K562 (cell line): ENCODE measurements around the gene SPANXB1. TPM values are rescaled to one million over a fixed set of nuclear protein-coding genes. Genes with fewer than 3 reads are reported as not detected.

Experiments
- ATAC-seq: fragments of 200-7000 bp; cut with Tn5 transposase; 3 replicates; pipeline ENCODE4 v1.9.1; 2020; ENCODE audit warnings: moderate library complexity
- BruUV-seq: library from RNA; stranded (reverse); fragments of 400-500 nt; replicated peaks from 2 replicates; lab custom pipeline; 2021; lab: Mats Ljungman, UMichigan
- CTCF ChIA-PET: fragments of 300-600 bp; formaldehyde crosslinking; extraction: SDS; loops from one replicate; lab custom pipeline; 2021; ENCODE audit warnings: low intra/inter-chr PET ratio; lab: Yijun Ruan, JAX
- POLR2A ChIA-PET: fragments of 300-600, 350-650 bp; sonication (Branson Sonifier 250); formaldehyde crosslinking; extraction: SDS; loops from one replicate; lab custom pipeline; 2021; ENCODE audit warnings: antibody characterized with exemption, inconsistent platforms; lab: Yijun Ruan, JAX
- DNase-seq, 4 experiments: peaks; one replicate each; pipeline versions ENCODE4 v3.0.0 to v3.0.0-alpha.2; 2011 to 2018; ENCODE audit warnings: low spot score in 3 of 4, mixed read lengths in 3 of 4; ENCODE audit errors: extremely low read depth in 1 of 4
- FAIRE-seq: peaks from 2 replicates; lab custom pipeline; 2011; peaks lifted over from hg19 to GRCh38; lab: Jason Lieb, UNC
- H2AFZ ChIP-seq: 2 replicates; pipeline ENCODE4 v1.6.0; 2011; ENCODE audit warnings: low read depth, low read length, control low read depth, inconsistent platforms
- H3K27ac ChIP-seq: fragments of 200-600 bp; 3 replicates; pipeline ENCODE4 v1.8.0; 2011; ENCODE audit warnings: low read depth, mild to moderate bottlenecking, control low read depth, inconsistent platforms, low read length, moderate library complexity, mixed read lengths; ENCODE audit errors: extremely low read depth
- H3K27me3 ChIP-seq, 2 experiments: fragments of 300-600 bp in 1 of 2; 2 replicates in 1 of 2; 3 replicates in 1 of 2; pipeline versions ENCODE4 v1.6.0 to v1.8.0; 2011; ENCODE audit warnings: inconsistent platforms in 2 of 2, low read length in 2 of 2, mild to moderate bottlenecking in 1 of 2, mixed read lengths in 1 of 2, moderate library complexity in 1 of 2; ENCODE audit not compliant: control insufficient read depth in 2 of 2, insufficient read depth in 2 of 2
- H3K36me3 ChIP-seq: fragments of 300-600 bp; 3 replicates; pipeline ENCODE4 v1.8.0; 2011; ENCODE audit warnings: mild to moderate bottlenecking, low read length, inconsistent platforms; ENCODE audit not compliant: control insufficient read depth, insufficient read depth
- H3K4me1 ChIP-seq, 2 experiments: fragments of 200-600 bp in 1 of 2; replicated peaks in 1 of 2; 2 replicates in 1 of 2; 3 replicates in 1 of 2; pipeline versions ENCODE4 v1.5.1 to v1.8.0; 2011; ENCODE audit warnings: inconsistent platforms in 2 of 2, low read length in 2 of 2, mild to moderate bottlenecking in 1 of 2, mixed read lengths in 1 of 2, moderate library complexity in 1 of 2; ENCODE audit not compliant: control insufficient read depth in 2 of 2, insufficient read depth in 2 of 2
- H3K4me2 ChIP-seq: 2 replicates; pipeline ENCODE4 v1.6.1; 2011; ENCODE audit warnings: low read length, control low read depth, inconsistent platforms, mixed read lengths; ENCODE audit not compliant: insufficient read depth
- H3K4me3 ChIP-seq: fragments of 200-600 bp; sonication (generic), shearing (Covaris generic); 2 replicates; pipeline ENCODE4 v1.5.1; 2016; ENCODE audit warnings: control low read depth, inconsistent platforms
- H3K79me2 ChIP-seq: fragments of 200-600 bp; 3 replicates; pipeline ENCODE4 v1.8.0; 2011; ENCODE audit warnings: low read length, inconsistent platforms; ENCODE audit not compliant: control insufficient read depth, insufficient read depth
- H3K9ac ChIP-seq, 2 experiments: 2 replicates each; pipeline versions ENCODE4 v1.6.0 to v1.6.1; 2011; ENCODE audit warnings: low read depth in 2 of 2, low read length in 2 of 2, control low read depth in 1 of 2, inconsistent platforms in 1 of 2, mild to moderate bottlenecking in 1 of 2, mixed read lengths in 1 of 2; ENCODE audit not compliant: insufficient read depth in 1 of 2
- H3K9me1 ChIP-seq: one replicate; pipeline ENCODE4 v1.6.0; 2011; ENCODE audit warnings: inconsistent platforms, mild to moderate bottlenecking, low read length, moderate library complexity; ENCODE audit not compliant: control insufficient read depth, insufficient read depth
- H3K9me3 ChIP-seq: replicated peaks from 2 replicates; pipeline ENCODE4 v1.5.1; 2011; ENCODE audit warnings: low read depth, low read length, inconsistent platforms; ENCODE audit not compliant: control insufficient read depth, insufficient read depth
- H4K20me1 ChIP-seq: replicated peaks from 2 replicates; pipeline ENCODE4 v1.6.1; 2011; ENCODE audit warnings: low read length, inconsistent platforms, mixed read lengths; ENCODE audit not compliant: control insufficient read depth, insufficient read depth
- CC2D1A ChIP-seq: fragments of 450-650 bp; IDR thresholded peaks from 2 replicates; pipeline ENCODE4 v1.6.1; 2017; ENCODE audit warnings: mild to moderate bottlenecking
- ESRRB ChIP-seq: fragments of 250-450 bp; sonication (Bioruptor Pico); IDR thresholded peaks from 2 replicates; pipeline ENCODE4 v1.5.0; 2020; ENCODE audit warnings: mild to moderate bottlenecking, moderate library complexity, borderline replicate concordance
- IRF2 ChIP-seq: sonication (generic); formaldehyde crosslinking; IDR thresholded peaks from 2 replicates; pipeline ENCODE4 v1.8.1; 2022; ENCODE audit warnings: mild to moderate bottlenecking, missing genetic modification reagents
- MCM5 ChIP-seq: fragments of 450-650 bp; IDR thresholded peaks from 2 replicates; pipeline ENCODE4 v1.6.1; 2016; ENCODE audit warnings: low read depth
- PML ChIP-seq: IDR thresholded peaks from 2 replicates; pipeline ENCODE4 v1.6.1; 2012; ENCODE audit warnings: low read length, inconsistent platforms
- RFX5 ChIP-seq: IDR thresholded peaks from 2 replicates; pipeline ENCODE4 v1.6.1; 2011; ENCODE audit warnings: low read depth, mild to moderate bottlenecking, improper control_type of control experiment, low read length
- SMARCA4 ChIP-seq: fragments of 450-650 bp; IDR thresholded peaks from 2 replicates; pipeline ENCODE4 v1.6.1; 2016
- ZNF224 ChIP-seq: sonication (generic); formaldehyde crosslinking; IDR thresholded peaks from 2 replicates; pipeline ENCODE4 v1.8.0; 2022; ENCODE audit warnings: mild to moderate bottlenecking, missing genetic modification reagents
- ZNF57 ChIP-seq: fragments of 450-650 bp; formaldehyde crosslinking; IDR thresholded peaks from 2 replicates; pipeline ENCODE4 v1.4.0; 2020; ENCODE audit warnings: mild to moderate bottlenecking, moderate library complexity
- ZNF830 ChIP-seq: fragments of 250-450 bp; sonication (Bioruptor Pico); IDR thresholded peaks from 2 replicates; pipeline ENCODE4 v1.5.0; 2021; ENCODE audit warnings: mild to moderate bottlenecking
- WGBS: fragments of 100-300 bp; shearing (Covaris generic); methylation state at CpG from one replicate; pipeline ENCODE4 v1.1.6; 2016; ENCODE audit warnings: low coverage, mixed read lengths; ENCODE audit not compliant: insufficient coverage; ENCODE audit errors: missing lambda C conversion rate; 5-methylcytosine and 5-hydroxymethylcytosine counted together
- in situ Hi-C: fragments of 300-500 bp; cut with MboI; formaldehyde crosslinking; loops from 4 replicates; pipeline ENCODE4 v1.15.0; 2018; ENCODE audit warnings: inconsistent platforms, mixed read lengths
- intact Hi-C: fragments of 100-400 bp; cut with micrococcal nuclease; formaldehyde crosslinking; loops from 2 replicates; pipeline ENCODE4 v1.14.2; 2022
- polyA plus RNA-seq, 8 experiments: library from polyadenylated mRNA; depleted of rRNA in 4 of 8; stranded (reverse) in 5 of 8; unstranded in 3 of 8; fragments of >200 nt; fragmentation: Nextera tagmentation in 2 of 8; fragmentation: Illumina TruSeq in 1 of 8; extraction: Ambion mirVana in 2 of 8; extraction: Trizol in 1 of 8; gene quantifications; 2 replicates each; pipeline versions ENCODE4 v1.2.1 to v1.2.3, GENCODE V29; 2011 to 2014; ENCODE audit warnings: inconsistent platforms in 1 of 8, missing spikeins in 1 of 8
- total RNA-seq, 7 experiments: library from RNA; depleted of rRNA in 6 of 7; stranded (reverse); fragments of >200 nt in 6 of 7; fragmentation: Illumina TruSeq in 2 of 7; extraction: Trizol in 2 of 7; gene quantifications; 2 replicates each; pipeline versions ENCODE4 v1.2.1 to v1.2.3, GENCODE V29; 2011 to 2021; ENCODE audit warnings: low replicate concordance in 1 of 7
- TF ChIP-seq, protein P1 (sequence below): fragments of 250-450 bp; sonication (Bioruptor Pico); IDR thresholded peaks from 2 replicates; pipeline ENCODE4 v1.8.0; 2021; ENCODE audit warnings: moderate library complexity, mild to moderate bottlenecking, inconsistent platforms
- TF ChIP-seq, protein P2 (sequence below): fragments of 250-450 bp; sonication (Bioruptor Pico); IDR thresholded peaks from 2 replicates; pipeline ENCODE4 v1.5.0; 2021
- TF ChIP-seq, protein P3 (sequence below): sonication (generic); formaldehyde crosslinking; IDR thresholded peaks from 2 replicates; pipeline ENCODE4 v1.8.0; 2023; ENCODE audit warnings: missing genetic modification reagents, mild to moderate bottlenecking, borderline replicate concordance
- TF ChIP-seq, protein P4 (sequence below): fragments of 250-450 bp; sonication (Bioruptor Pico); IDR thresholded peaks from 2 replicates; pipeline ENCODE4 v1.4.0; 2020; ENCODE audit warnings: mild to moderate bottlenecking, moderate library complexity, borderline replicate concordance

The SPANXB1 gene
- total and polyA plus RNA-seq, 9 of the 15 experiments (the other 6 are each of a cell fraction or from before 2014, with no cell fraction given) = 0.70 to 1.1 (median 0.84) TPM; not detected in 5

DNA sequence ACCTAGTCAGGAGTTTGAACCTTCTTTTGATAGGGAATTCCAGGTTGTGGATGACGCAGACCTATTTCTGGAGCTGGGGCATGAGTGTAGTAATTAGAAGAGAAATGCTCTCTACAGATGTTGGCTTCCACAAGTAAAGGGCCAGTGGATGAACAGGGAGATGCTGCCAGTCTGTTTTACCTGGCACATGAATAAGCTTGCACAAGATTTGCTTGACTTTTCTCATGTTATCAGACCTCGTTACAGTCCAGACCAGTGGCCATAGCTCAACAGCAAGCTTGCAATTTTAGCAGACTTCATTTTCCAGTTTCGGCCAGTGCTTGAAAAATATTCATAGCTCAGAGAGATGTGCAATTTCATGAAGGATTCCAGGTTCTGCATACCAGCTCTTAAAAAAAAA is 26.9 kb upstream of the SPANXB1 start:
- H4K20me1 ChIP-seq = no peaks in the 10 kb centered on the region
- DNase-seq = no peak
- H2AFZ ChIP-seq = no peak overlapping the region
- H3K36me3 ChIP-seq = no peaks in the 10 kb centered on the region
- H3K9ac ChIP-seq = no peak overlapping the region
- no peaks in the 10 kb centered on the region for H3K79me2 ChIP-seq
- CTCF ChIA-PET = no interaction called here
- intact Hi-C loops = no loop called here
- no peak for ATAC-seq
- in situ Hi-C loops = no loop called here
- no peak for FAIRE-seq
- no peak overlapping the region for H3K4me3 ChIP-seq
- no peaks in the 10 kb centered on the region for H3K9me1 ChIP-seq
- H3K27me3 ChIP-seq = no peaks in the 10 kb centered on the region
- no TSS peak for BruUV-seq
- POLR2A ChIA-PET = no interaction called here
- H3K4me1 ChIP-seq = no peaks in the 10 kb centered on the region
- no peak overlapping the region for H3K27ac ChIP-seq
- H3K9me3 ChIP-seq = no peaks in the 10 kb centered on the region
- WGBS = 0% methylated on average over 3 of the region's 3 CpGs
- H3K4me2 ChIP-seq = no peak overlapping the region
- no peak for TF ChIP-seq ESRRB (CRISPR knock-in tag)
- no peak for TF ChIP-seq IRF2 (CRISPR knock-in tag)
- TF ChIP-seq, protein P1, sequence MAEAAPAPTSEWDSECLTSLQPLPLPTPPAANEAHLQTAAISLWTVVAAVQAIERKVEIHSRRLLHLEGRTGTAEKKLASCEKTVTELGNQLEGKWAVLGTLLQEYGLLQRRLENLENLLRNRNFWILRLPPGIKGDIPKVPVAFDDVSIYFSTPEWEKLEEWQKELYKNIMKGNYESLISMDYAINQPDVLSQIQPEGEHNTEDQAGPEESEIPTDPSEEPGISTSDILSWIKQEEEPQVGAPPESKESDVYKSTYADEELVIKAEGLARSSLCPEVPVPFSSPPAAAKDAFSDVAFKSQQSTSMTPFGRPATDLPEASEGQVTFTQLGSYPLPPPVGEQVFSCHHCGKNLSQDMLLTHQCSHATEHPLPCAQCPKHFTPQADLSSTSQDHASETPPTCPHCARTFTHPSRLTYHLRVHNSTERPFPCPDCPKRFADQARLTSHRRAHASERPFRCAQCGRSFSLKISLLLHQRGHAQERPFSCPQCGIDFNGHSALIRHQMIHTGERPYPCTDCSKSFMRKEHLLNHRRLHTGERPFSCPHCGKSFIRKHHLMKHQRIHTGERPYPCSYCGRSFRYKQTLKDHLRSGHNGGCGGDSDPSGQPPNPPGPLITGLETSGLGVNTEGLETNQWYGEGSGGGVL (CRISPR knock-in tag) = no peak
- TF ChIP-seq PML = no peak
- TF ChIP-seq ZNF57 (CRISPR knock-in tag) = no peak
- TF ChIP-seq, protein P2, sequence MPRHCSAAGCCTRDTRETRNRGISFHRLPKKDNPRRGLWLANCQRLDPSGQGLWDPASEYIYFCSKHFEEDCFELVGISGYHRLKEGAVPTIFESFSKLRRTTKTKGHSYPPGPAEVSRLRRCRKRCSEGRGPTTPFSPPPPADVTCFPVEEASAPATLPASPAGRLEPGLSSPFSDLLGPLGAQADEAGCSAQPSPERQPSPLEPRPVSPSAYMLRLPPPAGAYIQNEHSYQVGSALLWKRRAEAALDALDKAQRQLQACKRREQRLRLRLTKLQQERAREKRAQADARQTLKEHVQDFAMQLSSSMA = no peak
- TF ChIP-seq, protein P3, sequence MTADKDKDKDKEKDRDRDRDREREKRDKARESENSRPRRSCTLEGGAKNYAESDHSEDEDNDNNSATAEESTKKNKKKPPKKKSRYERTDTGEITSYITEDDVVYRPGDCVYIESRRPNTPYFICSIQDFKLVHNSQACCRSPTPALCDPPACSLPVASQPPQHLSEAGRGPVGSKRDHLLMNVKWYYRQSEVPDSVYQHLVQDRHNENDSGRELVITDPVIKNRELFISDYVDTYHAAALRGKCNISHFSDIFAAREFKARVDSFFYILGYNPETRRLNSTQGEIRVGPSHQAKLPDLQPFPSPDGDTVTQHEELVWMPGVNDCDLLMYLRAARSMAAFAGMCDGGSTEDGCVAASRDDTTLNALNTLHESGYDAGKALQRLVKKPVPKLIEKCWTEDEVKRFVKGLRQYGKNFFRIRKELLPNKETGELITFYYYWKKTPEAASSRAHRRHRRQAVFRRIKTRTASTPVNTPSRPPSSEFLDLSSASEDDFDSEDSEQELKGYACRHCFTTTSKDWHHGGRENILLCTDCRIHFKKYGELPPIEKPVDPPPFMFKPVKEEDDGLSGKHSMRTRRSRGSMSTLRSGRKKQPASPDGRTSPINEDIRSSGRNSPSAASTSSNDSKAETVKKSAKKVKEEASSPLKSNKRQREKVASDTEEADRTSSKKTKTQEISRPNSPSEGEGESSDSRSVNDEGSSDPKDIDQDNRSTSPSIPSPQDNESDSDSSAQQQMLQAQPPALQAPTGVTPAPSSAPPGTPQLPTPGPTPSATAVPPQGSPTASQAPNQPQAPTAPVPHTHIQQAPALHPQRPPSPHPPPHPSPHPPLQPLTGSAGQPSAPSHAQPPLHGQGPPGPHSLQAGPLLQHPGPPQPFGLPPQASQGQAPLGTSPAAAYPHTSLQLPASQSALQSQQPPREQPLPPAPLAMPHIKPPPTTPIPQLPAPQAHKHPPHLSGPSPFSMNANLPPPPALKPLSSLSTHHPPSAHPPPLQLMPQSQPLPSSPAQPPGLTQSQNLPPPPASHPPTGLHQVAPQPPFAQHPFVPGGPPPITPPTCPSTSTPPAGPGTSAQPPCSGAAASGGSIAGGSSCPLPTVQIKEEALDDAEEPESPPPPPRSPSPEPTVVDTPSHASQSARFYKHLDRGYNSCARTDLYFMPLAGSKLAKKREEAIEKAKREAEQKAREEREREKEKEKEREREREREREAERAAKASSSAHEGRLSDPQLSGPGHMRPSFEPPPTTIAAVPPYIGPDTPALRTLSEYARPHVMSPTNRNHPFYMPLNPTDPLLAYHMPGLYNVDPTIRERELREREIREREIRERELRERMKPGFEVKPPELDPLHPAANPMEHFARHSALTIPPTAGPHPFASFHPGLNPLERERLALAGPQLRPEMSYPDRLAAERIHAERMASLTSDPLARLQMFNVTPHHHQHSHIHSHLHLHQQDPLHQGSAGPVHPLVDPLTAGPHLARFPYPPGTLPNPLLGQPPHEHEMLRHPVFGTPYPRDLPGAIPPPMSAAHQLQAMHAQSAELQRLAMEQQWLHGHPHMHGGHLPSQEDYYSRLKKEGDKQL (CRISPR knock-in tag) = no peak
- TF ChIP-seq ZNF224 (CRISPR knock-in tag) = no peak
- no peak for TF ChIP-seq CC2D1A
- no peak for TF ChIP-seq RFX5
- TF ChIP-seq MCM5 = no peak
- no peak for TF ChIP-seq SMARCA4
- TF ChIP-seq ZNF830 (CRISPR knock-in tag) = no peak
- TF ChIP-seq, protein P4, sequence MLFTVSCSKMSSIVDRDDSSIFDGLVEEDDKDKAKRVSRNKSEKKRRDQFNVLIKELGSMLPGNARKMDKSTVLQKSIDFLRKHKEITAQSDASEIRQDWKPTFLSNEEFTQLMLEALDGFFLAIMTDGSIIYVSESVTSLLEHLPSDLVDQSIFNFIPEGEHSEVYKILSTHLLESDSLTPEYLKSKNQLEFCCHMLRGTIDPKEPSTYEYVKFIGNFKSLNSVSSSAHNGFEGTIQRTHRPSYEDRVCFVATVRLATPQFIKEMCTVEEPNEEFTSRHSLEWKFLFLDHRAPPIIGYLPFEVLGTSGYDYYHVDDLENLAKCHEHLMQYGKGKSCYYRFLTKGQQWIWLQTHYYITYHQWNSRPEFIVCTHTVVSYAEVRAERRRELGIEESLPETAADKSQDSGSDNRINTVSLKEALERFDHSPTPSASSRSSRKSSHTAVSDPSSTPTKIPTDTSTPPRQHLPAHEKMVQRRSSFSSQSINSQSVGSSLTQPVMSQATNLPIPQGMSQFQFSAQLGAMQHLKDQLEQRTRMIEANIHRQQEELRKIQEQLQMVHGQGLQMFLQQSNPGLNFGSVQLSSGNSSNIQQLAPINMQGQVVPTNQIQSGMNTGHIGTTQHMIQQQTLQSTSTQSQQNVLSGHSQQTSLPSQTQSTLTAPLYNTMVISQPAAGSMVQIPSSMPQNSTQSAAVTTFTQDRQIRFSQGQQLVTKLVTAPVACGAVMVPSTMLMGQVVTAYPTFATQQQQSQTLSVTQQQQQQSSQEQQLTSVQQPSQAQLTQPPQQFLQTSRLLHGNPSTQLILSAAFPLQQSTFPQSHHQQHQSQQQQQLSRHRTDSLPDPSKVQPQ = no peak
